ENCODE measurements around the gene KCNE4. TPM values are rescaled to one million over a fixed set of nuclear protein-coding genes. Genes with fewer than 3 reads are reported as not detected.

KCNE4 gene
- 0.32 to 0.90 TPM (median 0.46 TPM) in 5 replicates for total RNA-seq (2022; extraction: Qiagen RNA extraction)

GRCh38 chr2:223051693-223052289 lies at the start of gene KCNE4:
KCNE4 (plus strand) TSS chr2:223052190; CDS start chr2:223052831, 641 bp downstream.

Other genes starting within 250 kb of the KCNE4 start
- 146 to 223 TPM (median 182 TPM) in 5 replicates for gene ACSL3, start 191.2 kb upstream of the KCNE4 start, total RNA-seq (2022; extraction: Qiagen RNA extraction)

Data from A549 treated with dexamethasone at 1 μM for 4 hours (cell line).